ENCODE measurements around the gene GID8. TPM values are rescaled to one million over a fixed set of nuclear protein-coding genes. Genes with fewer than 3 reads are reported as not detected.

Gene GID8
- total and polyA plus RNA-seq, 9 of the 15 experiments (the other 6 are each of a cell fraction or from before 2014, with no cell fraction given) = 7.5 to 31.6 (median 22.2) TPM

DNA sequence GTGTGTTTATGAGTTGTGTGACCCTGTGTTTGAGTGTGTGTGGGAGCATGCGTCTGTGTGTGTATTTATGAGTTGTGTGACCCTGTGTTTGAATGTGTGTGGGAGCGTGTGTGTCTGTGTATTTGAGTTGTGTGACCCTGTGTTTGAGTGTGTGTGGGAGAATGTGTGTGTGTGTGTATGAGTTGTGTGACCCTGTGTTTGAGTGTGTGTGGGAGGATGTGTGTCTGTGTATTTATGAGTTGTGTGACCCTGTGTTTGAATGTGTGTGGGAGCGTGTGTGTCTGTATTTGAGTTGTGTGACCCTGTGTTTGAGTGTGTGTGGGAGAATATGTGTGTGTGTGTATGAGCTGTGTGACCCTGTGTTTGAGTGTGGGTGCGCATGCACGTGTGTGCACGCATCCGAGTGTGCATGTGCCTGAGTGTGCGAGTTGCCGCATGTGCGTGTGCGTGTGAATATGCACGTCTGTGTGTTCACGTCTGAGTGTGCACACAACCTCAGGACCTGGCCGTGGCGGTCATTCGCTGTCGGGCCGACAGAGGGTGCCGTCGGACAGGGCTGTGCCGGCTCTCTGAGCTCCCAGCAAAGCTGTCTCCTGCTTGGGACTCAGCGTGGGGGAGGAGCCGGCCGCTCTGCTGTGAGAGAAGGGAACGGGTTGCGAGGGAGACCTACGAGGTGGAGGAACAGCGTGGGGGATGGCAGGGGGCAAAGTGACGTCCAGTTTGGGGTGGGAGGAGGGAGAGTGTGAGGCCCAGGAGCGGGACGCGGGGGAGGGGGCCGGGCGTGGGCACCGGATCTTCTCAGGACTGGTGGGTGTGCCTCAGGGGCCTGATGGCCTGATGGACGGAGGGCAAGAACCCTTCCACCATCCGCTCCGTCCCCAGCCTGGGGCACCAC lies 34.2 kb downstream of the GID8 start (continued):
- TF ChIP-seq RHOXF2B (CRISPR knock-in tag; conservative IDR thresholded peaks at IDR 0.05) (no peak), FOXP1 (CRISPR knock-in tag; IDR thresholded peaks at IDR 0.05) (no peak), ZNF644 (tag; IDR thresholded peaks at IDR 0.05; ENCODE audit: low read depth) (no peak), ZNF282 (CRISPR knock-in tag; IDR thresholded peaks at IDR 0.05) (no peak), YY1 (IDR thresholded peaks at IDR 0.05; ENCODE audit: borderline replicate concordance in 1 of 3, control insufficient read depth in 1 of 3, extremely low read depth in 1 of 3, insufficient read depth in 3 of 3, insufficient read length in 1 of 3, insufficient replicate concordance in 2 of 3, low read depth in 1 of 3, low read length in 2 of 3) (no peak), ZNF592 (IDR thresholded peaks at IDR 0.05) (no peak), PHB2 (IDR thresholded peaks at IDR 0.05; ENCODE audit: low read depth) (peak; percentile 28; the same call in 1 of the 2 replicates), GTF2E2 (tag; IDR thresholded peaks at IDR 0.05) (no peak), ZNF740 (CRISPR knock-in tag; IDR thresholded peaks at IDR 0.05) (no peak), ZNF740 (tag; IDR thresholded peaks at IDR 0.05) (no peak), FOXM1 (IDR thresholded peaks at IDR 0.05; ENCODE audit: low read depth) (no peak), FOXM1 (CRISPR knock-in tag; IDR thresholded peaks at IDR 0.05; ENCODE audit: low read depth) (no peak), DIDO1 (tag; IDR thresholded peaks at IDR 0.05; ENCODE audit: low read depth) (no peak)
- TF ChIP-seq, protein P1, sequence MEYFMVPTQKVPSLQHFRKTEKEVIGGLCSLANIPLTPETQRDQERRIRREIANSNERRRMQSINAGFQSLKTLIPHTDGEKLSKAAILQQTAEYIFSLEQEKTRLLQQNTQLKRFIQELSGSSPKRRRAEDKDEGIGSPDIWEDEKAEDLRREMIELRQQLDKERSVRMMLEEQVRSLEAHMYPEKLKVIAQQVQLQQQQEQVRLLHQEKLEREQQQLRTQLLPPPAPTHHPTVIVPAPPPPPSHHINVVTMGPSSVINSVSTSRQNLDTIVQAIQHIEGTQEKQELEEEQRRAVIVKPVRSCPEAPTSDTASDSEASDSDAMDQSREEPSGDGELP (CRISPR knock-in tag; IDR thresholded peaks at IDR 0.05; ENCODE audit: borderline replicate concordance) = peak; percentile 65; the same call in 1 of the 2 replicates
- TF ChIP-seq, protein P2, sequence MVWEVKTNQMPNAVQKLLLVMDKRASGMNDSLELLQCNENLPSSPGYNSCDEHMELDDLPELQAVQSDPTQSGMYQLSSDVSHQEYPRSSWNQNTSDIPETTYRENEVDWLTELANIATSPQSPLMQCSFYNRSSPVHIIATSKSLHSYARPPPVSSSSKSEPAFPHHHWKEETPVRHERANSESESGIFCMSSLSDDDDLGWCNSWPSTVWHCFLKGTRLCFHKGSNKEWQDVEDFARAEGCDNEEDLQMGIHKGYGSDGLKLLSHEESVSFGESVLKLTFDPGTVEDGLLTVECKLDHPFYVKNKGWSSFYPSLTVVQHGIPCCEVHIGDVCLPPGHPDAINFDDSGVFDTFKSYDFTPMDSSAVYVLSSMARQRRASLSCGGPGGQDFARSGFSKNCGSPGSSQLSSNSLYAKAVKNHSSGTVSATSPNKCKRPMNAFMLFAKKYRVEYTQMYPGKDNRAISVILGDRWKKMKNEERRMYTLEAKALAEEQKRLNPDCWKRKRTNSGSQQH (CRISPR knock-in tag; IDR thresholded peaks at IDR 0.05) = no peak
- TF ChIP-seq, protein P3, sequence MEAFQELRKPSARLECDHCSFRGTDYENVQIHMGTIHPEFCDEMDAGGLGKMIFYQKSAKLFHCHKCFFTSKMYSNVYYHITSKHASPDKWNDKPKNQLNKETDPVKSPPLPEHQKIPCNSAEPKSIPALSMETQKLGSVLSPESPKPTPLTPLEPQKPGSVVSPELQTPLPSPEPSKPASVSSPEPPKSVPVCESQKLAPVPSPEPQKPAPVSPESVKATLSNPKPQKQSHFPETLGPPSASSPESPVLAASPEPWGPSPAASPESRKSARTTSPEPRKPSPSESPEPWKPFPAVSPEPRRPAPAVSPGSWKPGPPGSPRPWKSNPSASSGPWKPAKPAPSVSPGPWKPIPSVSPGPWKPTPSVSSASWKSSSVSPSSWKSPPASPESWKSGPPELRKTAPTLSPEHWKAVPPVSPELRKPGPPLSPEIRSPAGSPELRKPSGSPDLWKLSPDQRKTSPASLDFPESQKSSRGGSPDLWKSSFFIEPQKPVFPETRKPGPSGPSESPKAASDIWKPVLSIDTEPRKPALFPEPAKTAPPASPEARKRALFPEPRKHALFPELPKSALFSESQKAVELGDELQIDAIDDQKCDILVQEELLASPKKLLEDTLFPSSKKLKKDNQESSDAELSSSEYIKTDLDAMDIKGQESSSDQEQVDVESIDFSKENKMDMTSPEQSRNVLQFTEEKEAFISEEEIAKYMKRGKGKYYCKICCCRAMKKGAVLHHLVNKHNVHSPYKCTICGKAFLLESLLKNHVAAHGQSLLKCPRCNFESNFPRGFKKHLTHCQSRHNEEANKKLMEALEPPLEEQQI (IDR thresholded peaks at IDR 0.05) = no peak
